HEK293 (cell line): ENCODE measurements around the gene SLC35B4.

ENCODE experiments used
- CTCF ChIA-PET: fragments of 350-600 bp; formaldehyde crosslinking; extraction: SDS; loops from one replicate; lab custom pipeline; 2021; ENCODE audit warnings: antibody characterized with exemption; lab: Yijun Ruan, JAX
- POLR2A ChIA-PET: fragments of 300-600 bp; formaldehyde crosslinking; extraction: SDS; loops from one replicate; lab custom pipeline; 2020; ENCODE audit warnings: antibody characterized with exemption, inconsistent platforms; lab: Yijun Ruan, JAX
- H3K27ac ChIP-seq: fragments of 200-500 bp; sonication (Bioruptor generic); 2 replicates; pipeline ENCODE4 v1.5.1; 2014; ENCODE audit warnings: low read depth, low read length, control low read depth, inconsistent platforms; ENCODE audit errors: extremely low read depth
- H3K36me3 ChIP-seq, 2 experiments: fragments of 200-500 bp in 1 of 2; sonication (Bioruptor generic) in 1 of 2; 1 replicate in 1 of 2; 2 replicates in 1 of 2; pipeline ENCODE4 v1.5.1; 2014 to 2017; ENCODE audit warnings: inconsistent platforms in 2 of 2, low read length in 2 of 2; ENCODE audit not compliant: control insufficient read depth in 2 of 2, insufficient read depth in 1 of 2
- H3K4me1 ChIP-seq: fragments of 200-500 bp; sonication (Bioruptor generic); 2 replicates; pipeline ENCODE4 v1.5.1; 2014; ENCODE audit warnings: mild to moderate bottlenecking, low read length, inconsistent platforms; ENCODE audit not compliant: control insufficient read depth, insufficient read depth
- H3K4me3 ChIP-seq: 2 replicates; pipeline ENCODE4 v1.5.1; 2011; ENCODE audit warnings: low read depth, mild to moderate bottlenecking, control low read depth, low read length, moderate library complexity
- H3K9me3 ChIP-seq: fragments of 200-500 bp; sonication (Bioruptor generic); 2 replicates; pipeline ENCODE4 v1.5.1; 2014; ENCODE audit warnings: low read depth, low read length, inconsistent platforms; ENCODE audit not compliant: control insufficient read depth, insufficient read depth
- HIC1 ChIP-seq: fragments of 450-650 bp; formaldehyde crosslinking; IDR thresholded peaks from 2 replicates; pipeline ENCODE4 v1.5.1; 2016; ENCODE audit warnings: missing biosample characterization, missing genetic modification characterization
- OSR2 ChIP-seq: fragments of 450-650 bp; formaldehyde crosslinking; IDR thresholded peaks from 2 replicates; pipeline ENCODE4 v1.5.1; 2016; ENCODE audit warnings: missing biosample characterization, missing genetic modification characterization
- PRDM1 ChIP-seq: fragments of 450-650 bp; formaldehyde crosslinking; IDR thresholded peaks from 2 replicates; pipeline ENCODE4; 2016; ENCODE audit warnings: missing biosample characterization, missing genetic modification characterization
- REPIN1 ChIP-seq: fragments of 450-650 bp; formaldehyde crosslinking; IDR thresholded peaks from 2 replicates; pipeline ENCODE4 v1.5.1; 2017; ENCODE audit warnings: missing biosample characterization, missing genetic modification characterization, low read depth
- SP7 ChIP-seq: fragments of 450-650 bp; formaldehyde crosslinking; IDR thresholded peaks from 2 replicates; pipeline ENCODE4 v1.5.1; 2016; ENCODE audit warnings: missing biosample characterization, missing genetic modification characterization
- ZFP41 ChIP-seq: fragments of 450-650 bp; formaldehyde crosslinking; IDR thresholded peaks from 2 replicates; pipeline ENCODE4 v1.5.1; 2016; ENCODE audit warnings: missing biosample characterization, missing genetic modification characterization, borderline replicate concordance
- ZNF174 ChIP-seq: fragments of 450-650 bp; formaldehyde crosslinking; IDR thresholded peaks from 2 replicates; pipeline ENCODE4 v1.5.0; 2017; ENCODE audit warnings: missing biosample characterization, mild to moderate bottlenecking, missing genetic modification characterization
- ZNF202 ChIP-seq: fragments of 450-650 bp; formaldehyde crosslinking; IDR thresholded peaks from 2 replicates; pipeline ENCODE4 v1.5.1; 2016; ENCODE audit warnings: missing biosample characterization, missing genetic modification characterization, borderline replicate concordance
- ZNF211 ChIP-seq: fragments of 450-650 bp; formaldehyde crosslinking; IDR thresholded peaks from 2 replicates; pipeline ENCODE4 v1.5.1; 2016; ENCODE audit warnings: low read depth, missing biosample characterization, missing genetic modification characterization
- ZNF239 ChIP-seq: fragments of 450-650 bp; formaldehyde crosslinking; IDR thresholded peaks from 2 replicates; pipeline ENCODE4 v1.5.1; 2016; ENCODE audit warnings: missing biosample characterization, missing genetic modification characterization
- ZNF292 ChIP-seq: fragments of 450-650 bp; formaldehyde crosslinking; IDR thresholded peaks from 2 replicates; pipeline ENCODE4 v1.5.1; 2016; ENCODE audit warnings: low read depth, missing biosample characterization, missing genetic modification characterization, borderline replicate concordance
- ZNF335 ChIP-seq: fragments of 450-650 bp; formaldehyde crosslinking; conservative IDR thresholded peaks from 2 replicates; pipeline ENCODE4 v1.5.1; 2016; ENCODE audit warnings: missing biosample characterization, missing genetic modification characterization
- ZNF366 ChIP-seq: fragments of 450-650 bp; formaldehyde crosslinking; conservative IDR thresholded peaks from 2 replicates; pipeline ENCODE4 v1.5.1; 2016; ENCODE audit warnings: missing biosample characterization, missing genetic modification characterization
- ZNF404 ChIP-seq: fragments of 450-650 bp; formaldehyde crosslinking; IDR thresholded peaks from 2 replicates; pipeline ENCODE4 v1.5.1; 2017; ENCODE audit warnings: missing biosample characterization, missing genetic modification characterization
- ZNF426 ChIP-seq: fragments of 450-650 bp; formaldehyde crosslinking; IDR thresholded peaks from 2 replicates; pipeline ENCODE4 v1.5.1; 2017; ENCODE audit warnings: missing biosample characterization, missing genetic modification characterization, mild to moderate bottlenecking, inconsistent platforms, moderate library complexity
- ZNF623 ChIP-seq: fragments of 450-650 bp; formaldehyde crosslinking; IDR thresholded peaks from 2 replicates; pipeline ENCODE4 v1.5.1; 2016; ENCODE audit warnings: missing biosample characterization, missing genetic modification characterization
- ZNF654 ChIP-seq: fragments of 450-650 bp; formaldehyde crosslinking; IDR thresholded peaks from 2 replicates; pipeline ENCODE4 v1.5.1; 2016; ENCODE audit warnings: low read depth, missing biosample characterization, missing genetic modification characterization
- ZNF658 ChIP-seq: fragments of 450-650 bp; formaldehyde crosslinking; IDR thresholded peaks from 2 replicates; pipeline ENCODE4; 2016; ENCODE audit warnings: missing biosample characterization, missing genetic modification characterization
- ZNF747 ChIP-seq: fragments of 450-650 bp; formaldehyde crosslinking; IDR thresholded peaks from 2 replicates; pipeline ENCODE4 v1.5.1; 2016; ENCODE audit warnings: missing biosample characterization, missing genetic modification characterization
- ZNF837 ChIP-seq: fragments of 450-650 bp; formaldehyde crosslinking; IDR thresholded peaks from 2 replicates; pipeline ENCODE4 v1.5.1; 2016; ENCODE audit warnings: missing biosample characterization, missing genetic modification characterization
- ZNF843 ChIP-seq: fragments of 450-650 bp; formaldehyde crosslinking; IDR thresholded peaks from 2 replicates; pipeline ENCODE4 v1.5.1; 2016; ENCODE audit warnings: missing biosample characterization, missing genetic modification characterization
- TF ChIP-seq, protein P1 (sequence below): fragments of 450-650 bp; formaldehyde crosslinking; IDR thresholded peaks from 2 replicates; pipeline ENCODE4 v1.5.1; 2016; ENCODE audit warnings: missing biosample characterization, missing genetic modification characterization, borderline replicate concordance
- TF ChIP-seq, protein P2 (sequence below): fragments of 450-650 bp; formaldehyde crosslinking; IDR thresholded peaks from 2 replicates; pipeline ENCODE4 v1.5.1; 2016; ENCODE audit warnings: missing biosample characterization, missing genetic modification characterization

The SLC35B4 gene

DNA sequence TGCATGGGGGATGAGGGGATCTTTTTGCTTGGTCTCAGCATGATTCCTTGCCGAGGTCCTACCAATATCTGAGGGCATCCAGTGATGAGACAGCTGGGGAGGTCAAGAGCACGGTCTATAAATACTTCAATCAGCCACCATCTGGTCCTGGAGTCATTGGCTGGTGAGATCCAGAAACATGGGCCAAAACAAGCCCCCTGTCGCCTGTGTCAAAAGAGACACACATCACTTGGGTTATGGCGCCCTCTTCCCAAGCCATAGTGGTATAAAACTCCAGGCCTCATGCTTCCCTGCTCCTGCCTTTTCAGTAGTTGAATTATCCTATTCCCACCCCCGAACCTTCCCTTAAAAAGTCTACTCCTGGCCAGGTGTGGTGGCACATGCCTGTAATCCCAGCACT lies 60.9 kb downstream of the SLC35B4 start (continued):
- no peak for TF ChIP-seq ZNF658 (tag by site-specific recombination)
- TF ChIP-seq ZNF292 (tag by site-specific recombination) = no peak
- TF ChIP-seq, protein P1, sequence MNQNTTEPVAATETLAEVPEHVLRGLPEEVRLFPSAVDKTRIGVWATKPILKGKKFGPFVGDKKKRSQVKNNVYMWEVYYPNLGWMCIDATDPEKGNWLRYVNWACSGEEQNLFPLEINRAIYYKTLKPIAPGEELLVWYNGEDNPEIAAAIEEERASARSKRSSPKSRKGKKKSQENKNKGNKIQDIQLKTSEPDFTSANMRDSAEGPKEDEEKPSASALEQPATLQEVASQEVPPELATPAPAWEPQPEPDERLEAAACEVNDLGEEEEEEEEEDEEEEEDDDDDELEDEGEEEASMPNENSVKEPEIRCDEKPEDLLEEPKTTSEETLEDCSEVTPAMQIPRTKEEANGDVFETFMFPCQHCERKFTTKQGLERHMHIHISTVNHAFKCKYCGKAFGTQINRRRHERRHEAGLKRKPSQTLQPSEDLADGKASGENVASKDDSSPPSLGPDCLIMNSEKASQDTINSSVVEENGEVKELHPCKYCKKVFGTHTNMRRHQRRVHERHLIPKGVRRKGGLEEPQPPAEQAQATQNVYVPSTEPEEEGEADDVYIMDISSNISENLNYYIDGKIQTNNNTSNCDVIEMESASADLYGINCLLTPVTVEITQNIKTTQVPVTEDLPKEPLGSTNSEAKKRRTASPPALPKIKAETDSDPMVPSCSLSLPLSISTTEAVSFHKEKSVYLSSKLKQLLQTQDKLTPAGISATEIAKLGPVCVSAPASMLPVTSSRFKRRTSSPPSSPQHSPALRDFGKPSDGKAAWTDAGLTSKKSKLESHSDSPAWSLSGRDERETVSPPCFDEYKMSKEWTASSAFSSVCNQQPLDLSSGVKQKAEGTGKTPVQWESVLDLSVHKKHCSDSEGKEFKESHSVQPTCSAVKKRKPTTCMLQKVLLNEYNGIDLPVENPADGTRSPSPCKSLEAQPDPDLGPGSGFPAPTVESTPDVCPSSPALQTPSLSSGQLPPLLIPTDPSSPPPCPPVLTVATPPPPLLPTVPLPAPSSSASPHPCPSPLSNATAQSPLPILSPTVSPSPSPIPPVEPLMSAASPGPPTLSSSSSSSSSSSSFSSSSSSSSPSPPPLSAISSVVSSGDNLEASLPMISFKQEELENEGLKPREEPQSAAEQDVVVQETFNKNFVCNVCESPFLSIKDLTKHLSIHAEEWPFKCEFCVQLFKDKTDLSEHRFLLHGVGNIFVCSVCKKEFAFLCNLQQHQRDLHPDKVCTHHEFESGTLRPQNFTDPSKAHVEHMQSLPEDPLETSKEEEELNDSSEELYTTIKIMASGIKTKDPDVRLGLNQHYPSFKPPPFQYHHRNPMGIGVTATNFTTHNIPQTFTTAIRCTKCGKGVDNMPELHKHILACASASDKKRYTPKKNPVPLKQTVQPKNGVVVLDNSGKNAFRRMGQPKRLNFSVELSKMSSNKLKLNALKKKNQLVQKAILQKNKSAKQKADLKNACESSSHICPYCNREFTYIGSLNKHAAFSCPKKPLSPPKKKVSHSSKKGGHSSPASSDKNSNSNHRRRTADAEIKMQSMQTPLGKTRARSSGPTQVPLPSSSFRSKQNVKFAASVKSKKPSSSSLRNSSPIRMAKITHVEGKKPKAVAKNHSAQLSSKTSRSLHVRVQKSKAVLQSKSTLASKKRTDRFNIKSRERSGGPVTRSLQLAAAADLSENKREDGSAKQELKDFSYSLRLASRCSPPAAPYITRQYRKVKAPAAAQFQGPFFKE (tag by site-specific recombination) = no peak
- no peak for TF ChIP-seq ZNF623 (tag by site-specific recombination)
- no peak for TF ChIP-seq ZNF837
- TF ChIP-seq SP7 (tag by site-specific recombination) = no peak
- no peak for TF ChIP-seq ZFP41 (tag by site-specific recombination)
- no peak for TF ChIP-seq PRDM1
- no peak for TF ChIP-seq ZNF211 (tag by site-specific recombination)
- TF ChIP-seq HIC1 (tag by site-specific recombination) = no peak

DNA sequence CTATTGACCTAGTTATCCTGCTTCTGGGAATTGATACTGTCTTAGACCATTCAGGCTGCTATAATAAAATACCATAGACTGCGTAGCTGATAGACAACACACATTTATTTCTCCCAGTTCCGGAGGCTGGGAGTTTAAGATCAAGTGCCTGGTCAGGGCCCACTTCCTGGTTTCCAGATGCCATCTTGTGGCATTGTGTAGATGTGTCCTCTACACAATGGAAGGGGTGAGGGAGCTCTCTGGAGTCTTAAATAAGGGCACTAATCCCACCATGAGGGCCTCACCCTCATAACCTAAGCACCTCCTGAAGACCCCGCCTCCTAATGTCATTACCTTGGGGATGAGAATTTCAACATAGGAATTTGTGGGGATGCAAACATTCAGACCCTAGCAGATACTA lies 62.4 kb downstream of the SLC35B4 start:
- Histone ChIP-seq H3K36me3 (no peaks in the 10 kb centered on the region), H3K27ac (no peak overlapping the region), H3K4me3 (no peak overlapping the region), H3K9me3 (no peaks in the 10 kb centered on the region), H3K4me1 (no peaks in the 10 kb centered on the region)
- POLR2A ChIA-PET = no interaction called here
- peak; percentile 21; the same call in 1 of the 2 replicates for TF ChIP-seq ZNF654 (tag by site-specific recombination)
- TF ChIP-seq OSR2 (tag by site-specific recombination) = no peak
- CTCF ChIA-PET = interaction anchor here (1.1 to 1.4 kb wide), 2 partner anchors 96 to 113 kb away, joined by 3 to 4 read pairs; no protein-coding TSS in a partner anchor

GRCh38 chr7:134248196-134248595 lies 68.5 kb downstream of the SLC35B4 start:
- ChIA-PET POLR2A (no interaction called here), CTCF (no interaction called here)
- H3K9me3 ChIP-seq = no peaks in the 10 kb centered on the region
- no peak overlapping the region for H3K4me3 ChIP-seq
- H3K36me3 ChIP-seq = no peaks in the 10 kb centered on the region
- H3K27ac ChIP-seq = no peak overlapping the region
- H3K4me1 ChIP-seq = peaks cover 2% of the 10 kb centered on the region; the same call in 1 of the 2 replicates
- no peak for TF ChIP-seq ZNF202 (tag by site-specific recombination)
- TF ChIP-seq ZNF174 (tag by site-specific recombination) = no peak
- no peak for TF ChIP-seq ZFP41 (tag by site-specific recombination)
- no peak for TF ChIP-seq ZNF426 (tag by site-specific recombination)
- no peak for TF ChIP-seq ZNF843 (tag by site-specific recombination)
- no peak for TF ChIP-seq ZNF404
- TF ChIP-seq ZNF335 (tag by site-specific recombination) = no peak
- TF ChIP-seq REPIN1 (tag by site-specific recombination) = no peak
- no peak for TF ChIP-seq ZNF747 (tag by site-specific recombination)
- no peak for TF ChIP-seq ZNF366 (tag by site-specific recombination)
- no peak for TF ChIP-seq ZNF239 (tag by site-specific recombination)
- TF ChIP-seq, protein P2, sequence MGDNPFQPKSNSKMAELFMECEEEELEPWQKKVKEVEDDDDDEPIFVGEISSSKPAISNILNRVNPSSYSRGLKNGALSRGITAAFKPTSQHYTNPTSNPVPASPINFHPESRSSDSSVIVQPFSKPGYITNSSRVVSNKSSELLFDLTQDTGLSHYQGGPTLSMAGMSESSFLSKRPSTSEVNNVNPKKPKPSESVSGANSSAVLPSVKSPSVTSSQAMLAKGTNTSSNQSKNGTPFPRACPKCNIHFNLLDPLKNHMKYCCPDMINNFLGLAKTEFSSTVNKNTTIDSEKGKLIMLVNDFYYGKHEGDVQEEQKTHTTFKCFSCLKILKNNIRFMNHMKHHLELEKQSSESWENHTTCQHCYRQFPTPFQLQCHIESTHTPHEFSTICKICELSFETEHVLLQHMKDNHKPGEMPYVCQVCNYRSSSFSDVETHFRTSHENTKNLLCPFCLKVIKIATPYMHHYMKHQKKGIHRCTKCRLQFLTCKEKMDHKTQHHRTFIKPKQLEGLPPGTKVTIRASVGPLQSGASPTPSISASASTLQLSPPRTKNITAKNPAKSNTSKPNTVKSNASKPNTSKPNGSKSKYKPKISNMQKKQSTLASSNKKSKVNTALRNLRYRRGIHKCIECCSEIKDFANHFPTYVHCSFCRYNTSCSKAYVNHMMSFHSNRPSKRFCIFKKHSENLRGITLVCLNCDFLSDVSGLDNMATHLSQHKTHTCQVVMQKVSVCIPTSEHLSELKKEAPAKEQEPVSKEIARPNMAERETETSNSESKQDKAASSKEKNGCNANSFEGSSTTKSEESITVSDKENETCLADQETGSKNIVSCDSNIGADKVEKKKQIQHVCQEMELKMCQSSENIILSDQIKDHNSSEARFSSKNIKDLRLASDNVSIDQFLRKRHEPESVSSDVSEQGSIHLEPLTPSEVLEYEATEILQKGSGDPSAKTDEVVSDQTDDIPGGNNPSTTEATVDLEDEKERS = no peak
